Omental fat pad (tissue), 4 donors: Measurements from ENCODE around the gene VPS39. TPM values are rescaled to one million over a fixed set of nuclear protein-coding genes. Genes with fewer than 3 reads are reported as not detected.

ENCODE experiments used
- ATAC-seq: fragments of 150-250 bp; one replicate; pipeline ENCODE4 v1.9.1; 2016; ENCODE audit warnings: mild to moderate bottlenecking, moderate library complexity; ENCODE audit not compliant: low FRiP score
- DNase-seq: peaks from one replicate; pipeline ENCODE4 v3.0.0-alpha.2; 2019; ENCODE audit warnings: low spot score
- CTCF ChIP-seq, 3 donors: fragments of 450-650 bp; IDR thresholded peaks; one replicate each; pipeline ENCODE4 v1.5.1; 2016 to 2017; ENCODE audit warnings: antibody characterized with exemption in 3 of 3, mild to moderate bottlenecking in 3 of 3, moderate library complexity in 2 of 3
- total RNA-seq, 4 donors: library from RNA; depleted of rRNA; stranded (reverse); fragments of >200 nt; gene quantifications; one replicate each; pipeline ENCODE4 v1.1.0, GENCODE V29; 2016

VPS39 gene
- total RNA-seq, 4 donors from 2014 or later, result 61.0 to 134 (median 73.8) TPM

DNA sequence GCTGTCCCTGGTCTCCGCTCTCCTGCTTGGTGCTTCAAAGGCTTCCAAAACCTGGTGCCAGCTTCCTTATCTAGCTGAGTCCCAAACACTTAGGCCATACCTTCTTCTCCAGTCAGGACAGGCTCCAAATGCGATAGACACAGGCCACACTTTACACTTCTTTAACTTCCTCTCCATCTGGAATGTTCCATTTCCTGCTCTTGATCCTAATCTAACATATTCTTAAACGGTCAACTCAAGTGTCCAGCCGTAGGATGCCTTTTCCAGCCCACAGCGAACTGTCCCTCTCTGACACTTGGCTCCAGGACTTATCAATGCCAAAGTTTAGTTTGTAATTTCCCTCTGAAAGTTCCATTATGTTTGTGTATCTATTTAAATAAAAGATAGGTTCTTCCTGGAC is 32.4 kb downstream of the VPS39 start:
- DNase-seq (no peak), ATAC-seq (no peak)
- no peak for TF ChIP-seq CTCF (IDR thresholded peaks at IDR 0.05)

DNA sequence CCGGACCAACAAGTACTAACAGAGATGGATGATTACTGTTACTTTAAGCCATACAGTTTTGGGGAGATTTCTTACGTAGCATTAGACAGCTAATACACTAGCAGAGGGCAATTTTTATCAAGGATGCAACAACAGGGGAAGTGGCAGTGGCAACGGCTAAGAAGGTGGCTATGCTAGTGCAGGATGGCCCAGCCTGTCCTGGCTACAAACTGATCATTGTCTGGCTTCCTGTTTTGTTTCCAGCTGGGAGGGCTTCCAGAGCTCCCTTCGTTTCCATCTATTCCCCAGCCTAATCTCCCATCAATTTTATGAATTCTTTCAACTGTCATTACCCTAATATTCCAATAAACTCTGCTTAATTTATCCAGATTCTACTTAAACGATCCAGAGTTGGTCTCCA is 35.6 kb downstream of the VPS39 start:
- no peak for TF ChIP-seq CTCF (IDR thresholded peaks at IDR 0.05)
- no peak for DNase-seq
- no peak for ATAC-seq

- no peak for DNase-seq
- no peak for ATAC-seq
- no peak for TF ChIP-seq CTCF (IDR thresholded peaks at IDR 0.05)
Measured at GRCh38 chr15:42171795-42172194, 36.3 kb downstream of the VPS39 start.

- DNase-seq (no peak), ATAC-seq (no peak)
- no peak for TF ChIP-seq CTCF (IDR thresholded peaks at IDR 0.05)
Measured at GRCh38 chr15:42171122-42171521, 37.0 kb downstream of the VPS39 start.

DNA sequence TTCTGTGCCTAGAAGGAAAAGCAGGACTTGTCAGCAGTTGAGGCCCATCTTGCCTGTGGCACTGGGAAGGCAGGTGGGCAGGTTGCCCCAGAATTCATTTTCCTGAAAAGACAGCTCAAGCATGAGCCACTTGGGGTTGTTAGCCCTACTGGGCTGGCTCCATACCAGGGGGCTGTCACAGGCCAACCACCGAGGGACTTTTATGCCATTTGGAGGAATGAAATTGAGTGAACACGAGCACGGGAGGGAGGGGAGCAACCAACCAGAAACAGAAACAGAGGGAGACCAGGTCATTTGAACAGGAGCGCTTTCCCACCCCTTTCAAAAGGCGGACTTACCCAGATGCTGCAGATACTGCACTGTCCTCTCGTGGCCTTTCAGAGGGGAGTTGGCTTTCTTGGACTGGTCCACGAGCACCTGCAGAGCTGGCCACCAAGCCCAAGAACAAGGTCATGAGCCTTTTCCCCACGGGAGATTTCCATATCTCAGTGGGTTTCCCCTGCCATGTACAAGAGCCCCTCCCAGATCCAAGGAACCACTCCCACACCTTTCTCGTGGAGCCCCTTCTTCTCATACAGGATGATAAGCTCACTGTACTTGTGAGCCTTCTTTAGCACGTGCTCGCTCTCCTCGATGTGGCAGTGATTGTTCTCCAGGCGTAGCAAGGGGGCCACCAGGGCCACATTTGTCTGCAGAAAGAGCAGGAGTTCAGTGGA is 41.7 kb downstream of the VPS39 start:
- DNase-seq (no peak), ATAC-seq (no peak)
- no peak for TF ChIP-seq CTCF (IDR thresholded peaks at IDR 0.05)

- DNase-seq (no peak), ATAC-seq (no peak)
- no peak for TF ChIP-seq CTCF (IDR thresholded peaks at IDR 0.05)
Measured at GRCh38 chr15:42165106-42165505, 43.0 kb downstream of the VPS39 start.

- ATAC-seq (no peak), DNase-seq (no peak)
- no peak for TF ChIP-seq CTCF (IDR thresholded peaks at IDR 0.05)
Measured at GRCh38 chr15:42163947-42164550, 44.1 kb downstream of the VPS39 start.
